Thyroid gland (tissue), 4 donors: Measurements from ENCODE around the gene UPK3A.
"Not testable (repeated sequence)": the region's sequence is repeated elsewhere in the genome, so short reads cannot be mapped to it uniquely, and the experiment has no call there.

Experiments
- CTCF ChIP-seq, 6 experiments: fragments of 200-600 bp in 3 of 6; fragments of 450-650 bp in 3 of 6; sonication (generic) in 3 of 6; IDR thresholded peaks; one replicate each; pipeline ENCODE4 v1.5.1; 2016 to 2019; ENCODE audit warnings: antibody characterized with exemption in 6 of 6, mild to moderate bottlenecking in 2 of 6, inconsistent platforms in 1 of 6, moderate library complexity in 1 of 6
- POLR2A ChIP-seq, 2 donors: fragments of 450-650 bp; IDR thresholded peaks; one replicate each; pipeline ENCODE4 v1.6.1; 2017; ENCODE audit warnings: antibody characterized with exemption in 2 of 2, mild to moderate bottlenecking in 2 of 2, moderate library complexity in 1 of 2

GRCh38 chr22:45295004-45295403, 10.3 kb downstream of the UPK3A start:
- TF ChIP-seq POLR2A, CTCF (IDR thresholded peaks at IDR 0.05): not testable (repeated sequence)
